Stomach (tissue), 9 donors: ENCODE results near the gene ATG4C. TPM values are rescaled to one million over a fixed set of nuclear protein-coding genes. Genes with fewer than 3 reads are reported as not detected.

Source experiments
- DNase-seq, 2 donors: peaks; one replicate each; pipeline versions ENCODE4 v3.0.0 to v3.0.0-alpha.2; 2013 to 2019
- H3K27ac ChIP-seq, 5 donors: fragments of 200-600 bp in 4 of 5; sonication (generic) in 4 of 5; one replicate each; pipeline ENCODE4 v1.5.1; 2013 to 2019; ENCODE audit warnings: mild to moderate bottlenecking in 1 of 5, moderate library complexity in 1 of 5
- H3K27me3 ChIP-seq, 3 donors: fragments of 200-600 bp; sonication (generic); one replicate each; pipeline ENCODE4 v1.5.1; 2017 to 2019; ENCODE audit warnings: mixed run types in 1 of 3
- H3K36me3 ChIP-seq, 4 donors: fragments of 200-600 bp; sonication (generic); 1 replicate in 3 of 4; 2 replicates in 1 of 4; pipeline ENCODE4 v1.5.1; 2016 to 2019
- H3K4me1 ChIP-seq, 4 donors: fragments of 200-600 bp; sonication (generic); one replicate each; pipeline ENCODE4 v1.5.1; 2016 to 2019
- H3K4me3 ChIP-seq, 4 donors: fragments of 200-600 bp; sonication (generic) in 3 of 4; one replicate each; pipeline ENCODE4 v1.5.1; 2016 to 2019; ENCODE audit warnings: mild to moderate bottlenecking in 1 of 4
- H3K9me3 ChIP-seq, 4 donors: fragments of 200-600 bp; sonication (generic); one replicate each; pipeline ENCODE4 v1.5.1; 2016 to 2019
- EP300 ChIP-seq: sonication (generic); formaldehyde crosslinking; IDR thresholded peaks from one replicate; pipeline ENCODE4 v1.6.1; 2017; ENCODE audit warnings: antibody characterized with exemption
- POLR2A ChIP-seq, 4 donors: fragments of 450-650 bp; IDR thresholded peaks; one replicate each; pipeline ENCODE4 v1.6.1; 2016; ENCODE audit warnings: antibody characterized with exemption in 4 of 4, control low read depth in 2 of 4, mild to moderate bottlenecking in 1 of 4, moderate library complexity in 1 of 4
- POLR2AphosphoS5 ChIP-seq, 3 donors: sonication (generic); formaldehyde crosslinking; IDR thresholded peaks; one replicate each; pipeline ENCODE4 v1.6.1; 2016; ENCODE audit warnings: antibody characterized with exemption in 3 of 3
- whole genome bisulfite sequencing, 5 donors: extraction: QIAGEN DNeasy Blood & Tissue Kit in 3 of 5; methylation state at CpG; one replicate each; pipeline versions ENCODE4 v1.1.5 to v1.1.7; 2013 to 2018; 5-methylcytosine and 5-hydroxymethylcytosine counted together
- intact Hi-C: fragments of 100-400 bp; cut with DNase I; formaldehyde crosslinking; loops from one replicate; pipeline ENCODE4 v1.15.1; 2023; ENCODE audit warnings: low total_unique reads
- polyA plus RNA-seq, 3 donors: library from polyadenylated mRNA; stranded (reverse); fragments of 200-250 nt; gene quantifications; one replicate each; pipeline ENCODE4 v1.2.3, GENCODE V29; 2013
- total RNA-seq, 5 donors: library from RNA; depleted of rRNA; stranded (reverse); fragments of >200 nt; gene quantifications; one replicate each; pipeline versions ENCODE4 v1.1.0 to v1.2.3, GENCODE V29; 2014 to 2016
- TF ChIP-seq, protein P1 (sequence below), 7 experiments: fragments of 450-650 bp in 4 of 7; fragments of 200-600 bp in 3 of 7; sonication (generic) in 3 of 7; IDR thresholded peaks; one replicate each; pipeline ENCODE4 v1.5.1; 2016 to 2019; ENCODE audit warnings: antibody characterized with exemption in 7 of 7, control low read depth in 2 of 7, mild to moderate bottlenecking in 1 of 7
- donor health status: healthy with polysubstance abuse.
- donor health status: Bipolar disorder and iron deficiency.
- donor health status: healthy.

ATG4C gene
- total and polyA plus RNA-seq, 8 donors = 2.3 to 42.4 (median 6.9) TPM

DNA sequence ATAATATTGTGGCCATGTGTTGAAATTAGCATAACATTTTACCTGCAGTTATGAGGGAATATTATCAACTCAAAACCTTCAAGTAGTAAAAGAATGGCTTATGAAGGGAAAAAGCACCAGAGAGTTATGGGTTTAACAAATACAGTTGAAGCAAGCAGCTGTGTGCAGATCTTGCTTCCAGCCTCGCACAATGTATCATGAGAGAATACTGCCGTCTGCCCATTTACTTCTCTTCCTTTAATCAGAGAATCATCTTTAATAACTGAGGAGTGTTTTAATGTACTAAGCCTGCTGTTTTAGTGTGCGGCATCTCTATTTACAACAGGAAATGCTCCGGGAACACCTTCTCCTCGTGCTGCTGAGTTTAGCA lies 120.9 kb downstream of the ATG4C start:
- WGBS, 5 donors = 76 to 84% (median 80%) methylated on average over 5 of the region's 5 CpGs
- Histone ChIP-seq H3K36me3 (no peaks in the 10 kb centered on the region), H3K27me3 (no peaks in the 10 kb centered on the region), H3K4me1 (no peaks in the 10 kb centered on the region), H3K27ac (no peak overlapping the region), H3K4me3 (no peak overlapping the region), H3K9me3 (no peaks in the 10 kb centered on the region)
- no peak for DNase-seq
- TF ChIP-seq POLR2AphosphoS5 (IDR thresholded peaks at IDR 0.05) = no peak
- TF ChIP-seq, protein P1, sequence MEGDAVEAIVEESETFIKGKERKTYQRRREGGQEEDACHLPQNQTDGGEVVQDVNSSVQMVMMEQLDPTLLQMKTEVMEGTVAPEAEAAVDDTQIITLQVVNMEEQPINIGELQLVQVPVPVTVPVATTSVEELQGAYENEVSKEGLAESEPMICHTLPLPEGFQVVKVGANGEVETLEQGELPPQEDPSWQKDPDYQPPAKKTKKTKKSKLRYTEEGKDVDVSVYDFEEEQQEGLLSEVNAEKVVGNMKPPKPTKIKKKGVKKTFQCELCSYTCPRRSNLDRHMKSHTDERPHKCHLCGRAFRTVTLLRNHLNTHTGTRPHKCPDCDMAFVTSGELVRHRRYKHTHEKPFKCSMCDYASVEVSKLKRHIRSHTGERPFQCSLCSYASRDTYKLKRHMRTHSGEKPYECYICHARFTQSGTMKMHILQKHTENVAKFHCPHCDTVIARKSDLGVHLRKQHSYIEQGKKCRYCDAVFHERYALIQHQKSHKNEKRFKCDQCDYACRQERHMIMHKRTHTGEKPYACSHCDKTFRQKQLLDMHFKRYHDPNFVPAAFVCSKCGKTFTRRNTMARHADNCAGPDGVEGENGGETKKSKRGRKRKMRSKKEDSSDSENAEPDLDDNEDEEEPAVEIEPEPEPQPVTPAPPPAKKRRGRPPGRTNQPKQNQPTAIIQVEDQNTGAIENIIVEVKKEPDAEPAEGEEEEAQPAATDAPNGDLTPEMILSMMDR (IDR thresholded peaks at IDR 0.05) = no peak
- TF ChIP-seq EP300 = no peak
- TF ChIP-seq POLR2A (IDR thresholded peaks at IDR 0.05) = no peak
- intact Hi-C loops = no loop called here

DNA sequence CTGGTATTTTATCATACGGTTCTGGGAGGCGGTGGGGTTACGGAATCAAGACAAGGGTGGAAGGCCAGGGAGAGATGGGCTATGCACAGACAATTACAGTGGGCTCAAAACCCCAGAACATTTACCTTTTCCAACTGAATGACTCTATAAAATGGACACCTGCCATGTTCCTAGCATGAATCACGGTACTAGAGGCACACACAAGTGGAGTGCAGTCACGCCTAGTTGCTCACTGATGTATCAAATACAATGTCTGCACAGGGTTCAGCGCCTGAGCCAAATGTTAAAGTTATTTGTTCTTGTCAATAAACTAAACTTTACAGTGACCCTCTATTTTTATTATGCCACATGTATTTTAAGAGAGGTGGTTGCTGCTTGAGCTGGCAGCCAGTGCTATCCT lies 121.4 kb downstream of the ATG4C start:
- intact Hi-C loops = no loop called here
- Histone ChIP-seq H3K27ac (no peak overlapping the region), H3K4me1 (no peaks in the 10 kb centered on the region), H3K4me3 (no peak overlapping the region), H3K9me3 (no peaks in the 10 kb centered on the region), H3K36me3 (no peaks in the 10 kb centered on the region), H3K27me3 (no peaks in the 10 kb centered on the region)
- TF ChIP-seq EP300 = no peak
- TF ChIP-seq POLR2A (IDR thresholded peaks at IDR 0.05) = no peak
- no peak for TF ChIP-seq POLR2AphosphoS5 (IDR thresholded peaks at IDR 0.05)
- TF ChIP-seq, protein P1 (IDR thresholded peaks at IDR 0.05) = no peak
- WGBS, 5 donors = 80 to 89% (median 85%) methylated on average over 6 of the region's 6 CpGs
- DNase-seq = no peak

DNA sequence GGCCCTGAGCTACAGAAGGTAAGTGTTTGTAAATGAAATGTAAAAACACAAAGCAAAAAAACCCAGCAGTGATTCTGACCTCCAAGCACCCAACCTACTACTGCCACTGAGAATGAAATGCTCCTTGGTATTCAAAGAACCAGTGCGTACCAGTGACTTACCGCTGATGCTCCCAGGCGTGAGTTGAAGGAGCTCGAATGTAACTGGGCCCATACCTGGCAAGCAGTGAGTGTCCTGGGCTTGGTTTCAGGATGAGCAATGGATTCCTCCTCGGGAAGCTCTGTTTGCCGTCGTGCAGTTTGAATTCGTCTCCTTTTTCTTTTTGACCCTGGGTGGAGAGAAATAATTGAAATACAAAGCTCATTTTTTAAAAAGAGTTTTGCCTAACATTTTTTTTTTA lies 121.9 kb downstream of the ATG4C start:
- 88 to 94% (median 91%) methylated on average over 8 of the region's 8 CpGs for WGBS, 5 donors
- intact Hi-C loops = no loop called here

GRCh38 chr1:62906428-62906886 lies 122.5 kb downstream of the ATG4C start:
- TF ChIP-seq EP300 (no peak), POLR2A (IDR thresholded peaks at IDR 0.05) (no peak), POLR2AphosphoS5 (IDR thresholded peaks at IDR 0.05) (no peak)
- TF ChIP-seq, protein P1 (IDR thresholded peaks at IDR 0.05) = no peak
- Histone ChIP-seq H3K36me3 (no peaks in the 10 kb centered on the region), H3K4me3 (no peak overlapping the region), H3K9me3 (no peaks in the 10 kb centered on the region), H3K27me3 (no peaks in the 10 kb centered on the region), H3K4me1 (no peaks in the 10 kb centered on the region), H3K27ac (no peak overlapping the region)
- intact Hi-C loops = no loop called here
- DNase-seq = peak in 1 of 2 donors; percentile 9
- 57 to 65% (median 61%) methylated on average over 9 of the region's 9 CpGs for WGBS, 5 donors

More for the DNA sequence above, 121.9 kb downstream of the ATG4C start:
- Histone ChIP-seq H3K36me3 (no peaks in the 10 kb centered on the region), H3K9me3 (no peaks in the 10 kb centered on the region), H3K4me1 (no peaks in the 10 kb centered on the region), H3K27ac (no peak overlapping the region), H3K4me3 (no peak overlapping the region), H3K27me3 (no peaks in the 10 kb centered on the region)
- TF ChIP-seq EP300 (no peak), POLR2AphosphoS5 (IDR thresholded peaks at IDR 0.05) (no peak), POLR2A (IDR thresholded peaks at IDR 0.05) (no peak)
- no peak for DNase-seq

- no peak for DNase-seq
- no peaks in the 10 kb centered on the region for H3K27me3 ChIP-seq
- intact Hi-C loops = no loop called here
- no peak overlapping the region for H3K4me3 ChIP-seq
- H3K4me1 ChIP-seq = no peaks in the 10 kb centered on the region
- 67 to 84% (median 71%) methylated on average over 2 of the region's 2 CpGs for WGBS, 5 donors
- TF ChIP-seq EP300 (no peak), POLR2AphosphoS5 (IDR thresholded peaks at IDR 0.05) (no peak), POLR2A (IDR thresholded peaks at IDR 0.05) (no peak)
- TF ChIP-seq, protein P1 (IDR thresholded peaks at IDR 0.05) = no peak
- H3K36me3 ChIP-seq = no peaks in the 10 kb centered on the region
- H3K9me3 ChIP-seq = no peaks in the 10 kb centered on the region
- no peak overlapping the region for H3K27ac ChIP-seq
Observed at GRCh38 chr1:62908168-62908695, 124.3 kb downstream of the ATG4C start.
